WTC11 (cell line): Measurements from ENCODE around the gene HVCN1.

ENCODE experiments used
- CBFB ChIP-seq: sonication (generic); formaldehyde crosslinking; IDR thresholded peaks from 2 replicates; pipeline ENCODE4 v1.8.1; 2022; ENCODE audit warnings: mild to moderate bottlenecking, low read depth, missing genetic modification reagents
- CTCF ChIP-seq: fragments of 200-600 bp; IDR thresholded peaks from 2 replicates; pipeline ENCODE4 v1.8.0; 2022; ENCODE audit warnings: antibody characterized with exemption
- E2F5 ChIP-seq: sonication (generic); formaldehyde crosslinking; IDR thresholded peaks from 2 replicates; pipeline ENCODE4 v1.8.1; 2022; ENCODE audit warnings: mild to moderate bottlenecking, moderate library complexity, missing genetic modification reagents
- ESRRA ChIP-seq: sonication (generic); formaldehyde crosslinking; IDR thresholded peaks from 2 replicates; pipeline ENCODE4 v1.8.1; 2022; ENCODE audit warnings: mild to moderate bottlenecking, missing genetic modification reagents, borderline replicate concordance
- FOXK1 ChIP-seq: sonication (generic); formaldehyde crosslinking; IDR thresholded peaks from 2 replicates; pipeline ENCODE4 v1.8.0; 2022; ENCODE audit warnings: mild to moderate bottlenecking, moderate library complexity, missing genetic modification reagents
- IRF2 ChIP-seq: sonication (generic); formaldehyde crosslinking; IDR thresholded peaks from 2 replicates; pipeline ENCODE4 v1.8.0; 2022; ENCODE audit warnings: low read depth, missing genetic modification reagents, borderline replicate concordance
- NR2C2 ChIP-seq: sonication (generic); formaldehyde crosslinking; IDR thresholded peaks from 2 replicates; pipeline ENCODE4 v1.8.0; 2022; ENCODE audit warnings: mild to moderate bottlenecking, missing genetic modification reagents
- PRDM15 ChIP-seq: sonication (generic); formaldehyde crosslinking; IDR thresholded peaks from 2 replicates; pipeline ENCODE4 v1.8.0; 2022; ENCODE audit warnings: missing genetic modification reagents
- ZBTB21 ChIP-seq: sonication (generic); formaldehyde crosslinking; IDR thresholded peaks from 2 replicates; pipeline ENCODE4 v1.8.1; 2023; ENCODE audit warnings: mild to moderate bottlenecking, missing genetic modification reagents, borderline replicate concordance
- ZNF263 ChIP-seq: sonication (generic); formaldehyde crosslinking; IDR thresholded peaks from 2 replicates; pipeline ENCODE4 v1.8.1; 2022; ENCODE audit warnings: low read depth, mild to moderate bottlenecking, moderate library complexity, missing genetic modification reagents
- ZNF532 ChIP-seq: fragments of 250-450 bp; sonication (Bioruptor Pico); IDR thresholded peaks from 2 replicates; pipeline ENCODE4 v1.9.0; 2021; ENCODE audit warnings: mild to moderate bottlenecking, borderline replicate concordance

- TF ChIP-seq ZNF263, result no peak
- TF ChIP-seq E2F5, result no peak
- TF ChIP-seq ESRRA, result no peak
- no peak for TF ChIP-seq NR2C2 (CRISPR knock-in tag)
- no peak for TF ChIP-seq CTCF
- no peak for TF ChIP-seq CBFB
- TF ChIP-seq IRF2 (CRISPR knock-in tag), result no peak
- no peak for TF ChIP-seq PRDM15 (CRISPR knock-in tag)
- TF ChIP-seq ZBTB21 (CRISPR knock-in tag), result no peak
- no peak for TF ChIP-seq ZNF532 (CRISPR knock-in tag)
- no peak for TF ChIP-seq FOXK1
Measured at GRCh38 chr12:110690127-110690430, 1.2 kb upstream of the HVCN1 start.
